MM.1S (cell line): ENCODE measurements around the gene HIBADH.

Source experiments
- DNase-seq: peaks from one replicate; pipeline ENCODE4 v3.0.0-alpha.2; 2015
- H2AFZ ChIP-seq: fragments of 300-600 bp; sonication (generic); 2 replicates; pipeline ENCODE4 v1.6.0; 2016; ENCODE audit warnings: antibody characterized with exemption, low read length
- H3F3A ChIP-seq: fragments of 300-600 bp; sonication (generic); 2 replicates; pipeline ENCODE4 v1.6.1; 2016; ENCODE audit warnings: mild to moderate bottlenecking, antibody characterized with exemption, low read length, moderate library complexity, mixed read lengths; ENCODE audit not compliant: insufficient read depth
- H3K27ac ChIP-seq: fragments of 300-600 bp; sonication (generic); 2 replicates; pipeline ENCODE4 v1.5.1; 2016; ENCODE audit warnings: mild to moderate bottlenecking, low read length
- H3K27me3 ChIP-seq: fragments of 300-600 bp; sonication (generic); replicated peaks from 2 replicates; pipeline ENCODE4 v1.6.0; 2016; ENCODE audit warnings: low read length; ENCODE audit not compliant: insufficient read depth
- H3K36me3 ChIP-seq: fragments of 300-600 bp; sonication (generic); replicated peaks from 2 replicates; pipeline ENCODE4 v1.6.1; 2016; ENCODE audit warnings: mild to moderate bottlenecking, low read length, mixed read lengths; ENCODE audit not compliant: insufficient read depth
- H3K4me1 ChIP-seq: fragments of 300-600 bp; sonication (generic); 2 replicates; pipeline ENCODE4 v1.6.1; 2016; ENCODE audit warnings: low read length, mixed read lengths
- H3K4me2 ChIP-seq: fragments of 300-600 bp; sonication (generic); 2 replicates; pipeline ENCODE4 v1.6.0; 2016; ENCODE audit warnings: low read depth, low read length
- H3K4me3 ChIP-seq: fragments of 300-600 bp; sonication (generic); 2 replicates; pipeline ENCODE4 v1.5.1; 2016; ENCODE audit warnings: low read length, mixed read lengths
- H3K79me2 ChIP-seq: fragments of 300-600 bp; sonication (generic); 2 replicates; pipeline ENCODE4 v1.6.1; 2016; ENCODE audit warnings: mixed run types, low read length, mixed read lengths
- H3K9ac ChIP-seq: fragments of 300-600 bp; sonication (generic); 2 replicates; pipeline ENCODE4 v1.6.1; 2016; ENCODE audit warnings: low read length, mixed read lengths
- H3K9me2 ChIP-seq: fragments of 300-600 bp; sonication (generic); replicated peaks from 2 replicates; pipeline ENCODE4 v1.6.1; 2016; ENCODE audit warnings: mild to moderate bottlenecking, low read length, mixed read lengths; ENCODE audit not compliant: insufficient read depth
- H3K9me3 ChIP-seq: fragments of 300-600 bp; sonication (generic); replicated peaks from 2 replicates; pipeline ENCODE4 v1.6.1; 2016; ENCODE audit warnings: mild to moderate bottlenecking, low read length, mixed read lengths; ENCODE audit not compliant: insufficient read depth
- H4K20me1 ChIP-seq: fragments of 300-600 bp; sonication (generic); 2 replicates; pipeline ENCODE4 v1.6.1; 2016; ENCODE audit warnings: mild to moderate bottlenecking, low read length, moderate library complexity, mixed read lengths; ENCODE audit not compliant: insufficient read depth
- CTCF ChIP-seq: fragments of 300-600 bp; sonication (generic); IDR thresholded peaks from 2 replicates; pipeline ENCODE4 v1.5.1; 2016; ENCODE audit warnings: antibody characterized with exemption, low read length, mixed read lengths
- EZH2 ChIP-seq: fragments of 300-600 bp; sonication (generic); optimal IDR thresholded peaks from 2 replicates; pipeline ENCODE3; 2017; ENCODE audit warnings: low read depth, mild to moderate bottlenecking, antibody characterized with exemption, low read length, mixed read lengths
- EZH2phosphoT487 ChIP-seq: fragments of 300-600 bp; sonication (generic); IDR thresholded peaks from 2 replicates; pipeline ENCODE4 v1.6.1; 2018; ENCODE audit warnings: antibody characterized with exemption, low read length

Gene HIBADH

DNA sequence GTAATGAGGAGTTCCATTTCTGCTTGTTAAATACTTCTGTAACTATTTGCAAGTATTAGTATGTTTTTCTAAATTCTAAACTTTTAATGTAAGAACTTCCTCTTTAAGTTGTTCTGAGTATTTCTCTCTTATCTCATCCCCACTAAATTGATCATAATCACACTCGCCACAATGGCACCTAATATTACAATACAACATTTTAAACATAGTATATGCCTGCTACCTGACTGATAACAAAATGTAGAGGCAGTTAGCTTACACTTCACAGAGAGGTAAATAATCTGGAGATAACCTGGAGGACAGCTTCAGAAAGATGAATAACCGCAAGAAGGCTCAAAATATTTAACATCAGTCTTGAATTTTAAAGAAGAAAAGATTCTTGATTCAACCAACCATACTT lies 48.6 kb downstream of the HIBADH start:
- Histone ChIP-seq H3K79me2 (no peaks in the 10 kb centered on the region), H3K27me3 (no peaks in the 10 kb centered on the region), H3K4me1 (no peaks in the 10 kb centered on the region), H2AFZ (no peak overlapping the region), H3K4me3 (no peak overlapping the region), H3K9me2 (no peaks in the 10 kb centered on the region), H3K9ac (no peak overlapping the region), H3K36me3 (no peaks in the 10 kb centered on the region), H4K20me1 (no peaks in the 10 kb centered on the region), H3K9me3 (no peaks in the 10 kb centered on the region), H3F3A (no peaks in the 10 kb centered on the region), H3K4me2 (no peak overlapping the region), H3K27ac (no peak overlapping the region)
- no peak for TF ChIP-seq CTCF
- no peak for TF ChIP-seq EZH2
- no peak for TF ChIP-seq EZH2phosphoT487
- DNase-seq, result no peak

DNA sequence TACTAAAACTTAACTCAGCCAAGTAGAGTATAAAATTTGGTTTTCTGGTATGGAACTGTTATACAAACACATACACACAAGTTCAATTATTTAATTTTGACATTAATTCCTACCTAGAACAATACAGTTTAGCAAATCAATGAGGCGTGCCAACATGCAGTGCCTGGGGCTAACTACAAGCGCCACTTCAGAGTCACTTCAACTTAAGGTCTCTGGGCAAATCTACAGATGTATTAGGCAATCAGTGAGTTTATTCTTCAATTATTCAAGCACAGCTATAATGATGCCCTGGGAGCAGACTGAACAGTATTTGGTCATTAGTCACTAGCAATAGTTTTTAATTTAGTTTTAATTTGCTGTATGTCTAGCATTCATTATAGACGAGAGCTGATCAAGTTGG lies 51.6 kb downstream of the HIBADH start:
- no peak for TF ChIP-seq CTCF
- TF ChIP-seq EZH2phosphoT487, result no peak
- no peak for TF ChIP-seq EZH2
- Histone ChIP-seq H3K4me3 (no peak overlapping the region), H3K27me3 (no peaks in the 10 kb centered on the region), H3K4me1 (no peaks in the 10 kb centered on the region), H3K9ac (no peak overlapping the region), H3F3A (no peaks in the 10 kb centered on the region), H3K9me2 (no peaks in the 10 kb centered on the region), H3K27ac (no peak overlapping the region), H3K9me3 (no peaks in the 10 kb centered on the region), H3K79me2 (no peaks in the 10 kb centered on the region), H2AFZ (no peak overlapping the region), H3K4me2 (no peak overlapping the region), H3K36me3 (no peaks in the 10 kb centered on the region), H4K20me1 (no peaks in the 10 kb centered on the region)
- DNase-seq, result no peak

DNA sequence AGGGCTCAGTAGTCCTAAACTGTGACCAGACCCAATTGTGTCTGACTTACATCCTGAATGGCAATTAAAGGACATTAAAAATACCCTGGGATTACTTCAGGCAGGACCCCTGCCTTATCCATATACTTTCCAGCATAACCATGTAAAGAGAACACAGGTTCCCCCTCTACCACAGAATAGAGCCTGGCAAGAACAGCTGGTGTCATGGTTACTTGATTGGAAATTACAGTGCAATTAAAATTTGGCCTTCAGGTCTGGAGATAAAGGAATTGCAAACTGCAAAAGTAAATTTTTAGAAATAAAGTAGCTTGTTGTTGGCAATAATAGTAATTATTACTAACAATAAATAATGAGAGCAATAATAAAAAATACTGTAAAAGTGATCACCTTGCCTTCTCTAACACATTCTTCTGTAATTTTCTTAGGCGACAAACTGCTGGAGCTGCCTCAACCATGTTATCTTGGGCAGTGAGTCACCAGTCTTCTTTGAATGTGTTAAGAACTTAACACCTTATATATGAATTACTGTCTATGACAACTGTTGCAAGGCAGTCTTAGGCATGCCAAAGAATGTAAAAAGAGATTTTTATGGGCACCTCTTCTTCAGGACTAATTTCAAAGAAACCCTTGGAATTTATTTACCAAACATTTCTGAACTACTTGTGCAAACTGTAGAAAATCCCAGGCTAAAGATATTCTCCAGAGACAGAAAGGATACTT lies 53.7 kb downstream of the HIBADH start:
- no peak for DNase-seq
- H3K4me2 ChIP-seq, result no peak overlapping the region
- H4K20me1 ChIP-seq, result no peaks in the 10 kb centered on the region
- no peaks in the 10 kb centered on the region for H3K79me2 ChIP-seq
- no peak overlapping the region for H3K4me3 ChIP-seq
- no peak overlapping the region for H3K9ac ChIP-seq
- H3K9me3 ChIP-seq, result no peaks in the 10 kb centered on the region
- no peaks in the 10 kb centered on the region for H3K36me3 ChIP-seq
- no peak overlapping the region for H3K27ac ChIP-seq
- no peak for TF ChIP-seq CTCF
- TF ChIP-seq EZH2phosphoT487, result no peak
- no peak for TF ChIP-seq EZH2
- no peak overlapping the region for H2AFZ ChIP-seq
- no peaks in the 10 kb centered on the region for H3F3A ChIP-seq
- no peaks in the 10 kb centered on the region for H3K4me1 ChIP-seq
- H3K9me2 ChIP-seq, result no peaks in the 10 kb centered on the region
- H3K27me3 ChIP-seq, result no peaks in the 10 kb centered on the region
